ENCODE measurements around the gene SLC10A7.

Gene SLC10A7

DNA sequence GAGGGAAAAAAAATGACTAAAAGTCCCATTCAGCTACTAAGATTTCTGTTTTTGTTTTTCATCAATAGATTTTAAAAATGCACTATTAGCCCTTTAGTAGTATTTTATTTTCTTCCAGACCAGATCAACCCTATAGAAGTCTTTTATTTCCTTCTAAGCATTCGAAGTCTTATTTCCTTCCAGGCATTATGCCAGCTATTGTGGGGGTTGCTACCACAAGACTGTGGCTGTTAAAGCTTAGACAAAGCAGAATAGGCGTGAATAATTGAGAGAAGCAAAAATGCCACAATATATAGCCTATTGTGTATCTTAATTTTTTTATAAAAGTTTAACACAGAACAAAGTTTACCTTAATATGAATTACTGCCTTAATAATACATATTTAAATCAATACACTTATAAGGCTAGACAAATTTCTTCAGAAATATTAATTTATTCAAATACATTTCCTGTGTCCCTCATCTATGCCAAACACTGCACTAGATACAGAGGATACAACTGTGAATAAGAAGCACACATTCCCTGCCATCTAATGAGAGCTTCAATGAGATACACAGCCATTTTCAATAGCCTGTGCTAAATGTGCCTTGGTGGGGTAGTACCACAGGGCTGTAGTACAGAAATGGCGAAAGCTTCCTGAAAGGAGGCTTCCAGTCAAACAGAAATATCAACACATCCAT lies 33.1 kb downstream of the SLC10A7 start:
- Histone ChIP-seq H3K36me3 (ENCODE audit: low read length) (no peaks in the 10 kb centered on the region), H3K9me3 (ENCODE audit: insufficient read depth, low read length) (no peaks in the 10 kb centered on the region), H3K27me3 (ENCODE audit: low read length) (no peaks in the 10 kb centered on the region), H3K27ac (ENCODE audit: low read depth, low read length) (no peak overlapping the region), H4K20me1 (ENCODE audit: low read depth, low read length) (no peaks in the 10 kb centered on the region), H3F3A (ENCODE audit: insufficient read depth) (no peaks in the 10 kb centered on the region), H2AFZ (ENCODE audit: low read depth, low read length, severe bottlenecking) (no peak overlapping the region), H3K4me3 (ENCODE audit: insufficient read depth, low read length, poor library complexity, severe bottlenecking) (no peak overlapping the region), H3K79me2 (ENCODE audit: insufficient read depth, low read length) (no peaks in the 10 kb centered on the region), H3K9me2 (replicated peaks; ENCODE audit: insufficient read depth, low read length) (no peaks in the 10 kb centered on the region), H3K4me2 (ENCODE audit: low read depth, low read length, poor library complexity, severe bottlenecking) (no peak overlapping the region), H3K9ac (ENCODE audit: low read length) (no peak overlapping the region)
- TF ChIP-seq, protein P1, sequence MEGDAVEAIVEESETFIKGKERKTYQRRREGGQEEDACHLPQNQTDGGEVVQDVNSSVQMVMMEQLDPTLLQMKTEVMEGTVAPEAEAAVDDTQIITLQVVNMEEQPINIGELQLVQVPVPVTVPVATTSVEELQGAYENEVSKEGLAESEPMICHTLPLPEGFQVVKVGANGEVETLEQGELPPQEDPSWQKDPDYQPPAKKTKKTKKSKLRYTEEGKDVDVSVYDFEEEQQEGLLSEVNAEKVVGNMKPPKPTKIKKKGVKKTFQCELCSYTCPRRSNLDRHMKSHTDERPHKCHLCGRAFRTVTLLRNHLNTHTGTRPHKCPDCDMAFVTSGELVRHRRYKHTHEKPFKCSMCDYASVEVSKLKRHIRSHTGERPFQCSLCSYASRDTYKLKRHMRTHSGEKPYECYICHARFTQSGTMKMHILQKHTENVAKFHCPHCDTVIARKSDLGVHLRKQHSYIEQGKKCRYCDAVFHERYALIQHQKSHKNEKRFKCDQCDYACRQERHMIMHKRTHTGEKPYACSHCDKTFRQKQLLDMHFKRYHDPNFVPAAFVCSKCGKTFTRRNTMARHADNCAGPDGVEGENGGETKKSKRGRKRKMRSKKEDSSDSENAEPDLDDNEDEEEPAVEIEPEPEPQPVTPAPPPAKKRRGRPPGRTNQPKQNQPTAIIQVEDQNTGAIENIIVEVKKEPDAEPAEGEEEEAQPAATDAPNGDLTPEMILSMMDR (IDR thresholded peaks at IDR 0.05; ENCODE audit: insufficient read depth, low read length, poor library complexity, severe bottlenecking), result no peak
- TF ChIP-seq EZH2phosphoT487 (conservative IDR thresholded peaks at IDR 0.05; ENCODE audit: low read length), result no peak

DNA sequence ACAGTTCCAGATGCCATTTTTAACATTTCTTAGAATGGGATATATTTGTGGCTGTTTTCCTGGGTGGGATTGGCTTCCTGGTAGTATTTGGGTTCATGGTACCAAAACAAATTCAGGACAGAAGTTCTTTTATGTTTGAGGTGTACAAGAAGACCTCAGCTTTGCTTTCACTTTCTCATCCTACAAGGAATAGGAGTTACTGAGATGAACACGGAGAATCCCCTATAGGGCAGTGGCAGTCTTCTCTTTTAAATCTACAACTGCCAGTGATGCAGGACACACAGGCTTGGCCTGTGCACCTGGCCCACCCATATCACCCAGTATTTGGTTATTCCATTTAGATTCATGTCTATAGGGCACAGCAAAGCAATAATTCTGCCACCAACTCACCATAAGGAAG lies 35.2 kb downstream of the SLC10A7 start:
- Histone ChIP-seq H2AFZ (ENCODE audit: low read depth, low read length, severe bottlenecking) (no peak overlapping the region), H3K9ac (ENCODE audit: low read length) (no peak overlapping the region), H3K4me3 (ENCODE audit: insufficient read depth, low read length, poor library complexity, severe bottlenecking) (no peak overlapping the region), H4K20me1 (ENCODE audit: low read depth, low read length) (no peaks in the 10 kb centered on the region), H3K9me2 (replicated peaks; ENCODE audit: insufficient read depth, low read length) (no peaks in the 10 kb centered on the region), H3K79me2 (ENCODE audit: insufficient read depth, low read length) (no peaks in the 10 kb centered on the region), H3K27ac (ENCODE audit: low read depth, low read length) (no peak overlapping the region), H3K4me2 (ENCODE audit: low read depth, low read length, poor library complexity, severe bottlenecking) (no peak overlapping the region), H3K36me3 (ENCODE audit: low read length) (no peaks in the 10 kb centered on the region), H3K9me3 (ENCODE audit: insufficient read depth, low read length) (no peaks in the 10 kb centered on the region), H3K27me3 (ENCODE audit: low read length) (no peaks in the 10 kb centered on the region), H3F3A (ENCODE audit: insufficient read depth) (no peaks in the 10 kb centered on the region)
- TF ChIP-seq EZH2phosphoT487 (conservative IDR thresholded peaks at IDR 0.05; ENCODE audit: low read length), result no peak
- TF ChIP-seq, protein P1 (IDR thresholded peaks at IDR 0.05; ENCODE audit: insufficient read depth, low read length, poor library complexity, severe bottlenecking), result no peak

DNA sequence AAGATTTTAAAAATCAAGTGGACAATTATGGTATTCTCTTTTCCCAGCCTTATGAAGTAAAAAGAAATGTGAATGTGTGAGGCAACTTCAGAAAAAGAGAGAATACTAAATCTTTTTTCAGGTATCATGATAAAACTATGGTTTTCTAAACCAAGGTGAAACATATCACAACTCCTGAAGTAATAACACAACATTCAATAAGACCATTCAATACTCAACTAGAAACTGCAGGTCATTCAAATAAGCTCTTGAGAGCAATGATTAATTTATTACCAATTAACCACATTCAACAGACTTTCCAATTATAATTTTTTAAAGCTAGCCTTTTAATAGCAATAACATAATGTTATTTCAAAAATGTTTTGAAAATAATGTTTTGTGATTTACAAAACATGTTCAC lies 35.8 kb downstream of the SLC10A7 start:
- Histone ChIP-seq H3K9ac (ENCODE audit: low read length) (no peak overlapping the region), H3K9me2 (replicated peaks; ENCODE audit: insufficient read depth, low read length) (no peaks in the 10 kb centered on the region), H3K4me2 (ENCODE audit: low read depth, low read length, poor library complexity, severe bottlenecking) (no peak overlapping the region), H4K20me1 (ENCODE audit: low read depth, low read length) (no peaks in the 10 kb centered on the region), H3K27ac (ENCODE audit: low read depth, low read length) (no peak overlapping the region), H3K9me3 (ENCODE audit: insufficient read depth, low read length) (no peaks in the 10 kb centered on the region), H3K79me2 (ENCODE audit: insufficient read depth, low read length) (no peaks in the 10 kb centered on the region), H3K27me3 (ENCODE audit: low read length) (no peaks in the 10 kb centered on the region), H3F3A (ENCODE audit: insufficient read depth) (no peaks in the 10 kb centered on the region), H3K4me3 (ENCODE audit: insufficient read depth, low read length, poor library complexity, severe bottlenecking) (no peak overlapping the region), H2AFZ (ENCODE audit: low read depth, low read length, severe bottlenecking) (no peak overlapping the region), H3K36me3 (ENCODE audit: low read length) (no peaks in the 10 kb centered on the region)
- no peak for TF ChIP-seq EZH2phosphoT487 (conservative IDR thresholded peaks at IDR 0.05; ENCODE audit: low read length)
- TF ChIP-seq, protein P1 (IDR thresholded peaks at IDR 0.05; ENCODE audit: insufficient read depth, low read length, poor library complexity, severe bottlenecking), result no peak

Measured in SU-DHL-6 (cell line).